Effector memory CD8-positive, alpha-beta T cell (primary cell): ENCODE results near the gene IFNA6.
A peak's percentile ranks its signal among the peaks of the same experiment; 100 is the strongest.
"Not testable (repeated sequence)": the region's sequence is repeated elsewhere in the genome, so short reads cannot be mapped to it uniquely, and the experiment has no call there.

Experiments
- ATAC-seq: fragments of 150-1000 bp; cut with Tn5 transposase; replicated peaks from 2 replicates; pipeline ENCODE4 v1.10.0; 2021; ENCODE audit warnings: mild to moderate bottlenecking, moderate library complexity
- DNase-seq, 3 experiments: peaks; one replicate each; pipeline ENCODE4 v3.0.0; 2021
- H3K27ac Mint-ChIP-seq, 2 donors: one replicate each; pipeline ENCODE4 v1.8.0; 2022; ENCODE audit warnings: mild to moderate bottlenecking in 2 of 2, mixed read lengths in 2 of 2, moderate library complexity in 2 of 2
- H3K27me3 Mint-ChIP-seq, 2 donors: one replicate each; pipeline ENCODE4 v1.8.0; 2022; ENCODE audit warnings: mixed read lengths in 2 of 2
- H3K36me3 Mint-ChIP-seq: one replicate; pipeline ENCODE4 v1.8.0; 2022; ENCODE audit warnings: mild to moderate bottlenecking, moderate library complexity, mixed read lengths; ENCODE audit not compliant: insufficient read depth
- H3K4me1 Mint-ChIP-seq, 2 donors: one replicate each; pipeline ENCODE4 v1.8.0; 2022; ENCODE audit warnings: low read depth in 2 of 2, mixed read lengths in 2 of 2
- H3K4me3 Mint-ChIP-seq, 2 donors: one replicate each; pipeline ENCODE4 v1.8.0; 2022; ENCODE audit warnings: mild to moderate bottlenecking in 2 of 2, mixed read lengths in 2 of 2, moderate library complexity in 2 of 2
- H3K9me3 Mint-ChIP-seq, 2 donors: one replicate each; pipeline ENCODE4 v1.8.0; 2022; ENCODE audit warnings: mixed read lengths in 2 of 2
- total RNA-seq, 9 experiments: gene quantifications; one replicate each; lab custom pipeline; 2026; lab: John Stamatoyannopoulos, UW

Gene IFNA6
- 0 reads per million in 9 experiments for total RNA-seq

DNA sequence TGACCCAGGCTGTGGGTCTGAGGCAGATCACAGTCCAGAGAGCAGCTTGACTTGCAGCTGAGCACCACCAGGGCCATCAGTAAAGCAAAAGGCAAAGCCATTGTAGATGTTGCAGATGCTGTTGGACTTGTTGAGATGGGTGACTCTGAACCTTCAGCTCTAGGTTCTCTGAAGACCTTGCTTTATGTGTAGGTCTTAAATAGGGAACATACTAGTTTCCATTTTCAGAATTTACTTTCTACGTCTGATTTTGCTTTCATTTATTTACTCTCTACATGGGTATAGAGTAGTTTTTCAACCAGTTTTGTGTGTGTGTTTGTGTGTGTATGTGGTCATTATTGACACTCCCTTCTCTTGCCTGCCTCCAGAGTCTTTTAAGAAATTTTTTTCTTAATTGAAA, at the start of gene IFNA6:
Gene IFNA6, minus strand, starts transcription at position 101 of the 400 bp plus-strand sequence. Its CDS starts 0 bp downstream, at position 101.
- peaks cover 3% of the 10 kb centered on the region for H3K36me3 Mint-ChIP-seq
- ATAC-seq (no peak), DNase-seq (no peak)
- peaks cover 46 to 48% of the 10 kb centered on the region in 2 donors for H3K27me3 Mint-ChIP-seq
- H3K27ac Mint-ChIP-seq: no peak within 1 kb of the TSS
- no peak within 1 kb of the TSS for H3K4me3 Mint-ChIP-seq
- no peaks in the 10 kb centered on the region for H3K4me1 Mint-ChIP-seq
- no peaks in the 10 kb centered on the region for H3K9me3 Mint-ChIP-seq

DNA sequence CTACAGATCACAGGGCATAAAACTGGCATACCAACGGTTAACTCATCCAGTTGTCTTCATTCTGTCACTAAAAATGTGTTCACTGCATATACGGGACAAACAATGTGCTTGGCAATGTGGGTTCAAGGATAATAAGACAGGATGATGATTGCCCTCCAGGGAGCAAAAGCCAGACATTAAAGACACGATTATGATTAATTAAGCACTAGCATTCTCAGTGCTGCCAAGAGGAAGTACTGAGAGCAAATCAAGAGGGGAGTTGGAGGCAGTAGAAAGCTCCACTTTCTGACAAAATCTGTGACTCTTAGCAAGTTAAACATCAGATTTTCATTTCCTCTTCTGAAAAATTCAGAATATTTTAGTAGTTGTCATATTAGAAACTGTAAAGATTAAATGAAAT, 49.3 kb upstream of the IFNA6 start:
- Mint-ChIP-seq H3K36me3 (no peaks in the 10 kb centered on the region), H3K27ac (no peak overlapping the region), H3K27me3 (peaks cover 72 to 77% of the 10 kb centered on the region in 2 donors), H3K4me1 (peaks cover 7 to 8% of the 10 kb centered on the region in 2 donors), H3K4me3 (no peak overlapping the region), H3K9me3 (no peaks in the 10 kb centered on the region)
- ATAC-seq: no peak
- DNase-seq: no peak

DNA sequence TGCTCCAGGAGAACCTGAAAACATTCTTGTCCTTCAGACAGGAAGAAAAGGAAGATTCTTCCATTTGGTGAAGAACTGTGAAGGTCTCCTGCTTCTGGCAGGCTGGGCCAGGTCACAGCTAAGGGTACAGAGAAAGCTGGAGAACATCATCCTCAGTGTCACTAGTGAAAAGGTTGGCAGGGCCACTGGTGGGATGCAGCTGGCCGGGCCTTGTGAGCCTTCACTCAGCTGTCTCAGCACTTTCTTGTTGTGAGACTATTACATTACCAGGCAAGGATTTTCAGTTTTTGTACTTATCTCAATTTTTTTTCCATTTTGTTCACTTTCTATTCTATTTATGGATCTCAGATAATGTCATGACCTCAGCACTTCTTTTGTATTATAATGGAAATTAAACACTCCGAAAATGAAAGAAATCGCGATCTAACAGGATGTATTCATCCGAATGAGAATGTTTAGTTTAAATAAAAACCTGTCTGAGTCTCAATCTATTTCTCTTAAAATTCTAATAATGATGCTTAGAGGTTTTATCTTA, 48.3 kb upstream of the IFNA6 start:
- Mint-ChIP-seq H3K36me3 (no peaks in the 10 kb centered on the region), H3K27ac (no peak overlapping the region), H3K4me1 (peaks cover 7 to 8% of the 10 kb centered on the region in 2 donors), H3K9me3 (no peaks in the 10 kb centered on the region), H3K27me3 (peaks cover 72 to 78% of the 10 kb centered on the region in 2 donors), H3K4me3 (no peak overlapping the region)
- no peak for ATAC-seq
- no peak for DNase-seq

DNA sequence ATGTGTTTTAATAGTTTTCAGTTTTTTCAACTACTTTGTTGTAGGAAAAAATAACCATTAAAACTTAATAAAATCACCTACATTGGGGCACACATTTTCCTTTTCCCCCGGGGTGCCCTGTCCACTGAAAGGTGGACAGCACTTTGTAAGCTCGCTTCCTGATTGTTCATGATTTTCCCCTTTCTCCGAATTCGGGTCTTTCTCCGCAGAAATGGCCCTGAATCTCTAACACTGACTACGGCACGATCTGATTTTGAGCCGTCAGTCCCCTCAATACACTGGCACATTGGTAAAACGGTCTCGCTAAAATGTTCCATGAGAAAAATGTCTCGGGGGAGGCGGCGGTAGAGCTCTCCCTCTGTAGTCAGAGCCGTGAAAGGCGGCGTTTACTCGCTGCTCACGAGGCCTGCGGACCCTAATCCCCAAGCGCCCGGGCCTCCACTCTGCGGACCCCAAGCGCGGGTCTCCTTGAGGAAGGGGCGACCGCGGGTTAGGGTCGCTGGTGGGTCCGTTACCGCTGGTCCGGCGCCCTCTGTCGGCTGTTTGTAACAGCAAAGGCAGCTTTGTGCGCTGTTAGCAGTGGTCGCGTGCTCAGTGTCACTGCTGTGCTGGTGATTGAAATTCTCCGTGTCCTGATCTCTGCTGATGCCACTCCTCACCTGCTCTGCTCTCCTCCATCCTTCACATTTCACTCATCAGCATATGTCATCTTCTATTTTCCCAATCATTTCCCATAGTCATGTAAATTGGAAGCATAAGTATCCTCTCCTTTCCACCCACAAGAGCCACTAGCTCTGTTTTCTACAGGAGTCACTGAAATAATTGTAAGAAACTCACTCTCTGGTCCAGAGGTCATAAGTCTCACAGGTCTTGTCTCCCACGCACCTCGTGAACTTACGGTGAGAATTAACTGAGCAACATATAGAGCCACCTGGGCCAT, 45.4 kb upstream of the IFNA6 start:
- H3K27ac Mint-ChIP-seq: no peak overlapping the region

DNA sequence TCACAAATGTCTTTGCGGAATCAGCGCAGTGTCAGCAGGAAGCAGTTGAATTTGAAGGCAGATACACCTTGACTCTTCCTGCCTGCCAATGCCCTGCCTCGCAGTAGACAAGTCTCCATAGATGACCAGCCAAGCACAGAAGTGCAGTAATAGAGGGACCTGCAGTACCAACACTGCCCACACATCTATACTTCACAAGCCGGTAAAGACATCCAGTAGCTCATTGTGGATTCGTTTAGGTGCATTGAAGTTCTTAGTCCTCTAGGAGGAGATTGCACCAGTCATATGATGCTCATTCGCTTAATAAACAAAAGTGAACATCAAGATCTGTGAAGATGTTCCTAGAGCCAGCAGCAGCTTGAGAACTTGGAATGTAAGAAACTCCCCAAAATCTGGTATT, 41.6 kb upstream of the IFNA6 start:
- Mint-ChIP-seq H3K36me3 (no peaks in the 10 kb centered on the region), H3K9me3 (no peaks in the 10 kb centered on the region), H3K27ac (no peak overlapping the region), H3K27me3 (peaks cover 76 to 85% of the 10 kb centered on the region in 2 donors), H3K4me1 (peaks cover 5 to 8% of the 10 kb centered on the region in 2 donors), H3K4me3 (no peak overlapping the region)
- ATAC-seq (peak; percentile 76), DNase-seq (no peak)

More for the DNA sequence above, 45.4 kb upstream of the IFNA6 start:
- ATAC-seq: peak; percentile 70
- H3K36me3 Mint-ChIP-seq: no peaks in the 10 kb centered on the region
- DNase-seq: peak; percentile 40 to 50 (median 45)
- no peaks in the 10 kb centered on the region for H3K9me3 Mint-ChIP-seq
- peak overlapping the region; percentile 40 to 67 for H3K4me3 Mint-ChIP-seq
- peaks cover 5 to 8% of the 10 kb centered on the region in 2 donors for H3K4me1 Mint-ChIP-seq
- peaks cover 77 to 87% of the 10 kb centered on the region in 2 donors for H3K27me3 Mint-ChIP-seq

DNA sequence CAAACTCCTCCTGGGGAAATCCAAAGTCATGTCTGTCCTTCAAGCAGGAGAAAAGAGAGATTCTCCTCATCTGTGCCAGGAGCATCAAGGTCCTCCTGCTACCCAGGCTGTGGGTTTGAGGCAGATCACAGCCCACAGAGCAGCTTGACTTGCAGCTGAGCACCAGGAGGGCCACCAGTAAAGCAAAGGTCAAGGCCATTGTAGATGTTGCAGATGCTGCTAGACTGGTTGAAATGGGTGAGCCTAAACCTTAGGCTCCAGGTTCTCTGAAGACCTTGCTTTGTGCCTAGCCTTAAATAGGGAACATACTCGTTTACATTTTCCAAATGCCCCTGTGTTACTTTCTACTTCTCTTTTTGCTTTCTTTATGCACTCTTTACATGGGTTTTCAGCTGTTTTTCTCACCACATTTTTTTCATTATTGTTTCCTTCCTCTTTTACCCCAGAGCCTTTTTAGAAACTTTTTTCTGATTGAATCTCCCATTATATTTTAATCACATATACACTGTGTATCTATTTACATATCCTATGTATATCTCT, 34.5 kb upstream of the IFNA6 start, which contains the start of gene IFNA2:
Gene IFNA2, minus strand, starts transcription at position 268 of the 540 bp plus-strand sequence. Its CDS starts 69 bp downstream, at position 199.
- ATAC-seq: no peak
- Mint-ChIP-seq H3K36me3 (no peaks in the 10 kb centered on the region), H3K4me3 (no peak within 1 kb of the TSS), H3K27me3 (peaks cover 50 to 53% of the 10 kb centered on the region in 2 donors), H3K27ac (no peak within 1 kb of the TSS), H3K9me3 (no peaks in the 10 kb centered on the region), H3K4me1 (peaks cover 3 to 10% of the 10 kb centered on the region in 2 donors)
- DNase-seq: no peak

DNA sequence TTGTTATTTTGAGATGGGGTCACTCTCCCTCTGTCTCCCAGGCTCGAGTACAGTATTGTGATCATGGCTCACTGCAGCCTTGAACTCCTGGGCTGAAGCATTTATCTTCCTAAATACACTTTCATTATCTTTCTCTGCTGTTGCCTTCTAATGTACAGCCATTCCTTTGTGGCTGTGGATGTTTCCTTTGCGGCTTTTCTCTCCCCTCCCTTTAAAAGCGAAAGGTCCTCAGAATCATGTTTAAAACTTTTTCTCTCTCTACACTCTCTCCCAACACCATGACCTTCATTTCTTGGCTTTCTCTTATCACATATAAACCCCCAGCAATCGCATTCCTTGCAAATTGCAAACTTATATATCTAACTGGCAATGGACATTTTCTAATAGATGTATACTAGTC, 32.9 kb upstream of the IFNA6 start:
- H3K27ac Mint-ChIP-seq: no peak overlapping the region
- no peak for ATAC-seq
- H3K4me3 Mint-ChIP-seq: no peak overlapping the region
- H3K36me3 Mint-ChIP-seq: no peaks in the 10 kb centered on the region
- peaks cover 6 to 10% of the 10 kb centered on the region in 2 donors for H3K4me1 Mint-ChIP-seq
- no peaks in the 10 kb centered on the region for H3K9me3 Mint-ChIP-seq
- peaks cover 50 to 54% of the 10 kb centered on the region in 2 donors for H3K27me3 Mint-ChIP-seq
- no peak for DNase-seq

DNA sequence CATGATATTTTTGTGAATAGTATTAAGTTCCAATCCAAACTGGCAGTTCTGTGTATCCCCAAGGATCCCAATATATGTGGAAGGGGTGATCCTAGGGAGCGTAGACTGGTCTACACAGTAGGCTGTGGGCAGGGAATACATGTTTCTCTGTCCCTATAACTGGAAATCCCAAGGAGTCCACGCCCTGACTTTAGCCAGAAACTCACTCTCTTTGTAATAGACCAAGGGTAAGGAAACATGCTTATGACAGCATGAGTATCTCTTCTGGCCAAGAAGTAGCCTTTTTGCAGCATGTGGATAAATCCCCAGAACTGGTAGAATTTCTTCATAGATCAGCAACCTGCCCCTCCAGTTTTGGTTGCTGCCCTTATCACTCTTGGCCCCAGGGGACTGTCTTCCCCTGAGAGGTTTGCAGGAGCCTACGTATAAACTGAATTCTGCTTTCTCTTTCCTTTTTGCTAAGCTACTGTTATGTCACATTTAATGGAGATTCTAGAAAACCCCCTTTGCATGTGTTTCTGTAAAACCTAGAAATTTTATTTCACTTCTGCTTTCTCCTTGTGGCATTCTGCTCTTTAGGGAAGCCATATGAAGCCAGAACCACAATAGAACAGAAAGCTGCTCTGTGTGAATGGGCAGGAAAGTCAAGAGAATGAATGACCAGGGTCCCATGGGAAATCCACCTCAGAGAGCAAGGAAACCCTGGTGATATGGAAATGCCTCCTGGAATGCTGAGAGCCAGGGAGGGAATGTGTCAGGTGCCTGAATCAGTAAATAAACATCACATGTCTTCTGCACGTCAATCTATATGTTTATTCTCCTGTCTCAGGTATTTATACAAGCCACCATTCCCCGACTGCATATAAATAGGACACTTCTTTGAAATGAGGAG, 31.0 kb upstream of the IFNA6 start:
- no peak for DNase-seq
- H3K27me3 Mint-ChIP-seq: peaks cover 52 to 54% of the 10 kb centered on the region in 2 donors
- ATAC-seq: peak; percentile 90
- peak overlapping the region; percentile 34 to 45 for H3K4me3 Mint-ChIP-seq
- no peaks in the 10 kb centered on the region for H3K9me3 Mint-ChIP-seq
- H3K27ac Mint-ChIP-seq: no peak overlapping the region
- H3K4me1 Mint-ChIP-seq: peaks cover 6 to 10% of the 10 kb centered on the region in 2 donors
- H3K36me3 Mint-ChIP-seq: no peaks in the 10 kb centered on the region

DNA sequence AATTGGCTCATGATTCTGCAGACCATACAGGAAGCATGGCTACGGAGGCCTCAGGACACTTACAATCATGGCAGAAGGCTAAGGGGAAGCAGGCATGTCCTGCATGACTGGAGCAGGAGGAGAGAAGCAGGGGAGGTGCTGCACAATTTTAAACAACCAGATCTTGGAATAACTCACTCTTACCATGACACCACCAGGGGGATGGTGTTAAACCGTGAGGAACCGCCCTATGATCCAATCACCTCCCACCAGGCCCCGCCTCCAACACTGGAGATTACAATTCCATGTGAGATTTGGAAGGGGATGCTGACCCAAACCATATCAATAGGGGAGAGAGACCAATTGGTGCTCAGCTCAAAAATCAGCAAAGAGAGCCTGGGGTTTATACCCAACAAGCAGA, 20.8 kb upstream of the IFNA6 start:
- H3K27ac Mint-ChIP-seq, DNase-seq, H3K9me3 Mint-ChIP-seq, H3K36me3 Mint-ChIP-seq, ATAC-seq, H3K4me1 Mint-ChIP-seq, H3K4me3 Mint-ChIP-seq: not testable (repeated sequence)
- peaks cover 46 to 50% of the 10 kb centered on the region in 2 donors for H3K27me3 Mint-ChIP-seq

DNA sequence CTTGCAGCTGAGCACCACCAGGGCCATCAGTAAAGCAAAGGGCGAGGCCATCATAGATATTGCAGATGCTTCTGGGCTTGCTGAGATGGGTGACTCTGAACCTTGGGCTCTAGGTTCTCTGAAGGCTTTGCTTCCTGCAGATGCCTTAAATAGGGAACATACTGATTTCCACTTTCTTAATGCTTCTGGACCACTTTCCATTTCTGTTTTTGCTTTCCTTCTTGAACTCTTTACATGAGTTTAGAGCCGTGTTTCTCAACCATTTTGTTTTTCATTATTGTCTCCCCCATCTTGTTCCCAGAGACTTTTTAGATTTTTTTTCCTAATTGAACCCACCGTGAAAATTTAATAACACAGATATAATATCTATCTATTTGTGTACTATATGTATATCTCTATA, 17.3 kb upstream of the IFNA6 start, which contains the start of gene IFNA13:
Gene IFNA13, minus strand, starts transcription at position 101 of the 400 bp plus-strand sequence. Its CDS starts 47 bp downstream, at position 54.
- H3K36me3 Mint-ChIP-seq: no peaks in the 10 kb centered on the region
- H3K27me3 Mint-ChIP-seq: peaks cover 61 to 62% of the 10 kb centered on the region in 2 donors
- no peak within 1 kb of the TSS for H3K27ac Mint-ChIP-seq
- DNase-seq: no peak
- no peak within 1 kb of the TSS for H3K4me3 Mint-ChIP-seq
- no peak for ATAC-seq
- H3K4me1 Mint-ChIP-seq: no peaks in the 10 kb centered on the region
- no peaks in the 10 kb centered on the region for H3K9me3 Mint-ChIP-seq

DNA sequence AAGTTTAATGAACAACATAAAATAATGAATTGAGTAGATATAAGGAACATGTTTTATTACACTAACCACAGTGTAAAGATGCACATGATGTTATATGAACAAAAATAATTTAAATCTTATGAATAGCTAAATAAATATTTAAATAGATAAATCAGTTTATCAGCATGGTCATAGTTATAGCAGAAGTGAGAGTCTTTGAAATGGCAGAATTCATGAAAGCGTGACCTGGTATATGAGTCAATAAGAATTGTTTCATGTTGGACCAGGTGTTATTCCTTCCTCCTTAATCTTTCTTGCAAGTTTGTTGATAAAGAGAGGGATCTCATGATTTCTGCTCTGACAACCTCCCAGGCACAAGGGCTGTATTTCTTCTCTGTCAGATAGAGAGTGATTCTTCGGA, 16.5 kb upstream of the IFNA6 start:
- not testable (repeated sequence) for H3K9me3 Mint-ChIP-seq, H3K4me1 Mint-ChIP-seq, H3K36me3 Mint-ChIP-seq, DNase-seq, H3K27ac Mint-ChIP-seq, ATAC-seq, H3K4me3 Mint-ChIP-seq
- H3K27me3 Mint-ChIP-seq: peaks cover 64 to 65% of the 10 kb centered on the region in 2 donors

DNA sequence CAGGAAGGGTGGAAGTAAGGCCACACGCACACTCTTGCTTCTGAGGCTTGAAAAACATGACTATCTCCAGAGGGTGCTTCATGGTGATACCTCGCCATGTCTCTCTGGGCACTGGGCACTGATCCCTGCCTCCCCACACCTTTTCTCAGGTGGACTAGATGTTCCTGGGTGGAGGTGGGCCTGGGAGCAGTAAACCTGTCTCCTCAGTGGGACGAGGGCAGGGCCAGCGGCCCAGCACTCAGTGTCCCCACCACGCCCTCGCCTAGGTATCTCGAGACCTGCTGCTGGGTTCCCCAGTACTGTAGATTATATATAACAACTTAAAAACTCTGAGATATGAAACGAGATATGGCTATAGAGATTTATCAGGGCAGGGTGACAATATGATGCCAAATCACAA, 11.6 kb upstream of the IFNA6 start:
- DNase-seq (no peak), ATAC-seq (no peak)
- Mint-ChIP-seq H3K9me3 (no peaks in the 10 kb centered on the region), H3K4me1 (peaks cover 3 to 9% of the 10 kb centered on the region in 2 donors), H3K27ac (no peak overlapping the region), H3K27me3 (peaks cover 38 to 51% of the 10 kb centered on the region in 2 donors), H3K36me3 (no peaks in the 10 kb centered on the region), H3K4me3 (no peak overlapping the region)
